ENCODE data around the gene RPP40.

DNA sequence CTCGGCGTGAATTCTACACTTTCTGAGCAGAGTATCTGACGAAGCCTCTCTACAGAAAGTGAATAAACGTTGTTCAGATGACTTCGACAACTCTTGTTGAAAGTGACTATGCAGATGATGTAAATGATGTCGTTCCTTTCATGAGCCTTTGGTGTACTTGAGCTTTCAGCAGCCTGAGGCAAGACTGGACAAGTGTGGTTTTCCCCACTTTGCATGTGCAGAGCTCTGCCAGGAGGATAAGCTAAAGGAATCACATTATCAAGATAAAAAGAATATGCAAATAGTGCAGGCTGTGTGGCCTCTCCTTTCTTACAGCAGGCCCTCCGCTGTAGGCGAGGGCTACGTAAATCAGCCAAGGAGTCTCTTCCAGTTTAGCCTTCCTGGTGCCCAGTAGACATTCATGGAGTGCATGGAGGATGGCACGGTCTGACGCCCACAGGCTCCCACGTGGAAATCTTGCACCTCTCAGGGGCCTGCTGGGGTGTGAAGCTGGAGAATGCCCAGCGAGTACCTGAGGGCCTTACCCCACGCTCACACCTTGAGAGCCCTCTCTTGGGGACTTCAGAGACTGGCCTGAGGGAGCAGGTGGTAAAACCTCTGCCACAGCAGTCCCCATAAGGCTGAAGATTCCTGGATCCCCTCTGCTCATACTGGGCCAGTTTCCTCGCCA is 54.9 kb downstream of the RPP40 start:
- TF ChIP-seq, protein P1, sequence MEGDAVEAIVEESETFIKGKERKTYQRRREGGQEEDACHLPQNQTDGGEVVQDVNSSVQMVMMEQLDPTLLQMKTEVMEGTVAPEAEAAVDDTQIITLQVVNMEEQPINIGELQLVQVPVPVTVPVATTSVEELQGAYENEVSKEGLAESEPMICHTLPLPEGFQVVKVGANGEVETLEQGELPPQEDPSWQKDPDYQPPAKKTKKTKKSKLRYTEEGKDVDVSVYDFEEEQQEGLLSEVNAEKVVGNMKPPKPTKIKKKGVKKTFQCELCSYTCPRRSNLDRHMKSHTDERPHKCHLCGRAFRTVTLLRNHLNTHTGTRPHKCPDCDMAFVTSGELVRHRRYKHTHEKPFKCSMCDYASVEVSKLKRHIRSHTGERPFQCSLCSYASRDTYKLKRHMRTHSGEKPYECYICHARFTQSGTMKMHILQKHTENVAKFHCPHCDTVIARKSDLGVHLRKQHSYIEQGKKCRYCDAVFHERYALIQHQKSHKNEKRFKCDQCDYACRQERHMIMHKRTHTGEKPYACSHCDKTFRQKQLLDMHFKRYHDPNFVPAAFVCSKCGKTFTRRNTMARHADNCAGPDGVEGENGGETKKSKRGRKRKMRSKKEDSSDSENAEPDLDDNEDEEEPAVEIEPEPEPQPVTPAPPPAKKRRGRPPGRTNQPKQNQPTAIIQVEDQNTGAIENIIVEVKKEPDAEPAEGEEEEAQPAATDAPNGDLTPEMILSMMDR (tag by site-specific recombination; IDR thresholded peaks at IDR 0.05), result no peak
- TF ChIP-seq ZNF121 (tag by site-specific recombination; IDR thresholded peaks at IDR 0.05) (no peak), ZNF335 (tag by site-specific recombination; conservative IDR thresholded peaks at IDR 0.05) (no peak), ZNF302 (tag by site-specific recombination; IDR thresholded peaks at IDR 0.05; ENCODE audit: low read depth) (no peak), KLF7 (tag by site-specific recombination; IDR thresholded peaks at IDR 0.05; ENCODE audit: borderline replicate concordance) (no peak), ZNF324 (tag by site-specific recombination; IDR thresholded peaks at IDR 0.05) (no peak), REPIN1 (tag by site-specific recombination; IDR thresholded peaks at IDR 0.05; ENCODE audit: low read depth) (no peak)
